B cell (primary cell): ENCODE measurements around the gene EML6. TPM values are rescaled to one million over a fixed set of nuclear protein-coding genes. Genes with fewer than 3 reads are reported as not detected.

Source experiments
- ATAC-seq: fragments of 200-7000 bp; cut with Tn5 transposase; one replicate; pipeline ENCODE4 v1.10.0; 2021; ENCODE audit warnings: low read depth, mild to moderate bottlenecking, moderate number of reproducible peaks, moderate library complexity
- CTCF ChIA-PET: fragments of 350-600 bp; sonication (Branson Sonifier 250); formaldehyde crosslinking; loops from one replicate; lab custom pipeline; 2021; ENCODE audit warnings: antibody characterized with exemption, inconsistent platforms; lab: Charles Lee
- POLR2A ChIA-PET: fragments of 350-600 bp; sonication (Branson Sonifier 250); formaldehyde crosslinking; loops from one replicate; lab custom pipeline; 2021; ENCODE audit warnings: antibody characterized with exemption; lab: Charles Lee
- DNase-seq: peaks from one replicate; pipeline ENCODE4 v3.0.0; 2013
- H2AFZ ChIP-seq: 2 replicates; pipeline ENCODE4 v1.6.1; 2012; ENCODE audit warnings: mild to moderate bottlenecking, low read depth, low read length; ENCODE audit not compliant: insufficient read depth, poor library complexity, severe bottlenecking
- H3K27ac ChIP-seq, 2 donors: 1 replicate in 1 of 2; 2 replicates in 1 of 2; pipeline ENCODE4 v1.5.1; 2012 to 2013; ENCODE audit warnings: low read length in 2 of 2, mild to moderate bottlenecking in 2 of 2, moderate library complexity in 1 of 2
- H3K27me3 ChIP-seq, 4 experiments: fragments of 200-600 bp in 1 of 4; sonication (generic) in 1 of 4; replicated peaks in 1 of 4; 1 replicate in 2 of 4; 2 replicates in 2 of 4; pipeline versions ENCODE4 v1.6.1 to v1.7.0; 2013 to 2016; ENCODE audit warnings: low read length in 3 of 4, mild to moderate bottlenecking in 2 of 4, mixed read lengths in 1 of 4, moderate library complexity in 1 of 4; ENCODE audit not compliant: insufficient read depth in 4 of 4, control insufficient read depth in 3 of 4; ENCODE audit errors: control extremely low read depth in 1 of 4
- H3K36me3 ChIP-seq, 2 experiments: replicated peaks in 1 of 2; 1 replicate in 1 of 2; 2 replicates in 1 of 2; pipeline versions ENCODE4 v1.6.1 to v1.7.1; 2013; ENCODE audit warnings: low read length in 1 of 2; ENCODE audit not compliant: insufficient read depth in 2 of 2, control insufficient read depth in 1 of 2; ENCODE audit errors: control extremely low read depth in 1 of 2, extremely low read depth in 1 of 2
- H3K4me1 ChIP-seq, 2 donors: fragments of 200-600 bp in 1 of 2; sonication (generic) in 1 of 2; 1 replicate in 1 of 2; 2 replicates in 1 of 2; pipeline versions ENCODE4 v1.5.1 to v1.6.1; 2013 to 2017; ENCODE audit warnings: low read length in 2 of 2; ENCODE audit not compliant: control insufficient read depth in 2 of 2, insufficient read depth in 2 of 2
- H3K4me2 ChIP-seq: replicated peaks from 2 replicates; pipeline ENCODE3; 2012; ENCODE audit warnings: mild to moderate bottlenecking, low read depth, low read length; ENCODE audit not compliant: poor library complexity, severe bottlenecking
- H3K4me3 ChIP-seq, 5 experiments: fragments of 200-600 bp in 1 of 5; sonication (generic) in 1 of 5; 1 replicate in 3 of 5; 2 replicates in 2 of 5; pipeline versions ENCODE4 v1.5.1 to v1.7.0; 2011 to 2016; ENCODE audit warnings: low read length in 4 of 5, mild to moderate bottlenecking in 4 of 5, low read depth in 2 of 5, control low read depth in 1 of 5, moderate library complexity in 1 of 5; ENCODE audit not compliant: insufficient read depth in 1 of 5; ENCODE audit errors: control extremely low read depth in 1 of 5, extremely low read depth in 1 of 5
- H3K79me2 ChIP-seq: fragments of 200-600 bp; sonication (generic); one replicate; pipeline ENCODE4 v1.6.0; 2016; ENCODE audit warnings: low read length; ENCODE audit not compliant: control insufficient read depth, insufficient read depth
- H3K9ac ChIP-seq: fragments of 200-600 bp; sonication (generic); 2 replicates; pipeline ENCODE4 v1.6.1; 2017; ENCODE audit warnings: mild to moderate bottlenecking, low read length, moderate library complexity
- H3K9me3 ChIP-seq, 3 donors: one replicate each; pipeline versions ENCODE4 v1.6.1 to v1.7.1; 2013; ENCODE audit warnings: low read length in 2 of 3; ENCODE audit not compliant: control insufficient read depth in 2 of 3, insufficient read depth in 1 of 3; ENCODE audit errors: control extremely low read depth in 1 of 3
- H4K20me1 ChIP-seq: 2 replicates; pipeline ENCODE4 v1.6.0; 2012; ENCODE audit warnings: mild to moderate bottlenecking, low read length; ENCODE audit not compliant: insufficient read depth, control insufficient read depth, poor library complexity, severe bottlenecking
- H3K27ac Mint-ChIP-seq: one replicate; pipeline ENCODE4 v1.8.0; 2021; ENCODE audit warnings: mixed read lengths
- H3K27me3 Mint-ChIP-seq: one replicate; pipeline ENCODE4 v1.8.0; 2021; ENCODE audit warnings: mixed read lengths
- H3K4me1 Mint-ChIP-seq: one replicate; pipeline ENCODE4 v1.8.0; 2021; ENCODE audit warnings: mixed read lengths
- H3K4me3 Mint-ChIP-seq: one replicate; pipeline ENCODE4 v1.8.0; 2021; ENCODE audit warnings: mixed read lengths
- H3K9me3 Mint-ChIP-seq: one replicate; pipeline ENCODE4 v1.8.0; 2022; ENCODE audit warnings: mixed read lengths; ENCODE audit not compliant: insufficient read depth
- EZH2 ChIP-seq: IDR thresholded peaks from 2 replicates; pipeline ENCODE4 v1.6.1; 2012; ENCODE audit warnings: borderline replicate concordance, low read depth, mild to moderate bottlenecking, moderate library complexity, low read length; ENCODE audit not compliant: insufficient read depth, poor library complexity, severe bottlenecking
- WGBS: methylation state at CpG from one replicate; pipeline ENCODE4 v1.1.5; 2013; ENCODE audit warnings: missing lambda C conversion rate; ENCODE audit not compliant: insufficient coverage; 5-methylcytosine and 5-hydroxymethylcytosine counted together
- intact Hi-C: fragments of 100-400 bp; cut with micrococcal nuclease; formaldehyde crosslinking; loops from one replicate; pipeline ENCODE4 v1.10.0; 2022
- polyA plus RNA-seq: library from polyadenylated mRNA; depleted of rRNA; stranded (reverse); fragments of >200 nt; gene quantifications from 2 replicates; pipeline ENCODE4 v1.2.3, GENCODE V29; 2012
- total RNA-seq, 2 donors: library from RNA; stranded (reverse); fragments of 120-200 nt in 1 of 2; gene quantifications; 1 replicate in 1 of 2; 2 replicates in 1 of 2; pipeline versions ENCODE4 v1.2.3 to v1.2.4, GENCODE V29; 2013 to 2022
- TF ChIP-seq, protein P1 (sequence below): fragments of 200-600 bp; IDR thresholded peaks from one replicate; pipeline ENCODE4 v1.8.0; 2022; ENCODE audit warnings: antibody characterized with exemption, mild to moderate bottlenecking

The EML6 gene
- total and polyA plus RNA-seq, 2 donors (not counting 1 experiment from before 2014, with no cell fraction given) = 42.5 to 53.7 TPM

DNA sequence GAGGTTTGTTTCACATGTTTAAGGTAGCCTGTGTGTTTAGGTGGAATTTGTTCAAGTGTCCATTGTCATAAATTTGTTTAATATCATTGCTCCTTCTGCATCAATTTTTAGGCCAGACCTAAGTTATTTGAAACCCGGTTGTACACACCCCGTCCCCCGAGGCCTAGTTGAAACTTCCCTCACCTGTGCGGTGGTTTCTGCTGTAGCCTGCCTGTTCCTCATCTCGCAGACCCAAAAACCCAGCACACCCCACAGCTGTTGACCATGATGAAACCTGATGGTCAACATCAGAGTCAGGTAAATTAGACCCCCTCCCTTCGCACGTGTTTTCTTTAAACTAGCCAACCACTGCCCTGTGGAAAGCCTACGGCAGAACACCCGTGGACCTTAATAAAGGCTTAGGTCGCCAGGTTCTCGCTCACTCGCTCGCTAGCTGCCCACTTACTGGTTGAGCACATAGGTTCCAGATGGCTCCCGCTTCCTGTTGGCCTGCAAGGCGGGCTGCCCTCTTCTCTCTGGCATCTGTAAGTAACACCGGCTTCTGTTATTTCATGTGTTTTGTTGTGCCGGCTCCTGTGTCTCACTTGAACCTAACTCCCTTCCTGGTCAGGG lies 64.4 kb downstream of the EML6 start:
- H2AFZ ChIP-seq = peak overlapping the region; percentile 53
- no peaks in the 10 kb centered on the region for H3K36me3 ChIP-seq
- H3K9ac ChIP-seq = peak overlapping the region; percentile 7
- no peaks in the 10 kb centered on the region for H4K20me1 ChIP-seq
- H3K4me1 ChIP-seq = peaks cover 17 to 31% of the 10 kb centered on the region in 2 donors
- WGBS = 57% methylated on average over 15 of the region's 17 CpGs
- CTCF ChIA-PET = interaction anchor here (1.6 kb wide), 1 partner anchor 51 kb away, joined by 3 read pairs; no protein-coding TSS in a partner anchor
- H3K4me3 Mint-ChIP-seq = peak overlapping the region; percentile 68
- no peaks in the 10 kb centered on the region for H3K27me3 Mint-ChIP-seq
- H3K9me3 Mint-ChIP-seq = no peaks in the 10 kb centered on the region
- H3K27ac ChIP-seq = peak overlapping the region; percentile 53 to 57
- H3K27me3 ChIP-seq = no peaks in the 10 kb centered on the region
- DNase-seq (peak; percentile 57), ATAC-seq (peak; percentile 81)
- H3K4me2 ChIP-seq = peak overlapping the region; percentile 39
- peak overlapping the region in 3 of 5 experiments; percentile 5 to 38 (median 7) for H3K4me3 ChIP-seq
- H3K4me1 Mint-ChIP-seq = peaks cover 51% of the 10 kb centered on the region
- peak overlapping the region; percentile 90 for H3K27ac Mint-ChIP-seq
- TF ChIP-seq EZH2 = no peak
- TF ChIP-seq, protein P1, sequence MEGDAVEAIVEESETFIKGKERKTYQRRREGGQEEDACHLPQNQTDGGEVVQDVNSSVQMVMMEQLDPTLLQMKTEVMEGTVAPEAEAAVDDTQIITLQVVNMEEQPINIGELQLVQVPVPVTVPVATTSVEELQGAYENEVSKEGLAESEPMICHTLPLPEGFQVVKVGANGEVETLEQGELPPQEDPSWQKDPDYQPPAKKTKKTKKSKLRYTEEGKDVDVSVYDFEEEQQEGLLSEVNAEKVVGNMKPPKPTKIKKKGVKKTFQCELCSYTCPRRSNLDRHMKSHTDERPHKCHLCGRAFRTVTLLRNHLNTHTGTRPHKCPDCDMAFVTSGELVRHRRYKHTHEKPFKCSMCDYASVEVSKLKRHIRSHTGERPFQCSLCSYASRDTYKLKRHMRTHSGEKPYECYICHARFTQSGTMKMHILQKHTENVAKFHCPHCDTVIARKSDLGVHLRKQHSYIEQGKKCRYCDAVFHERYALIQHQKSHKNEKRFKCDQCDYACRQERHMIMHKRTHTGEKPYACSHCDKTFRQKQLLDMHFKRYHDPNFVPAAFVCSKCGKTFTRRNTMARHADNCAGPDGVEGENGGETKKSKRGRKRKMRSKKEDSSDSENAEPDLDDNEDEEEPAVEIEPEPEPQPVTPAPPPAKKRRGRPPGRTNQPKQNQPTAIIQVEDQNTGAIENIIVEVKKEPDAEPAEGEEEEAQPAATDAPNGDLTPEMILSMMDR = no peak
- intact Hi-C loops = no loop called here
- H3K79me2 ChIP-seq = no peaks in the 10 kb centered on the region
- peaks cover 0 to 9% (median 0%) of the 10 kb centered on the region in 3 donors for H3K9me3 ChIP-seq
- POLR2A ChIA-PET = no interaction called here

DNA sequence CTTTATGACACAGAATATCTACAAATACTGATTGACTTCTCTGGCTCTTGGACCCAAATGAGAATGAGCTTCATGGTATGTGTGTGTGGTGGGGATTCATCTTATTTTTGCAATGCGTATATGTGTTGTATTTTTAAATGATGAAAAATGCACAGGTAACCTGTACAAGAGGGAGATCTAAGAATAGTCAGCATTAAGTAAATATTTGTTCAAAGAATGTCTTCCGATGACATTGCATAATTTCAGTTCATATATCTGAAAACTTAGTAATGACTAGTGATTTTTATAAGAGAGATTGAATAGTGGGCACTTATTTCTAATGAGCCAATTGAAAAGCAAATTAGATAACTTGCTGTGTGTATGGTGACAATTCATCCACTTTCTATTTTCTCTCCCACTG lies 66.4 kb downstream of the EML6 start:
- Mint-ChIP-seq H3K9me3 (no peaks in the 10 kb centered on the region), H3K4me1 (peaks cover 38% of the 10 kb centered on the region), H3K27ac (no peak overlapping the region), H3K27me3 (no peaks in the 10 kb centered on the region), H3K4me3 (peak overlapping the region; percentile 52)
- 100% methylated on average over 1 of the region's 2 CpGs for WGBS
- peaks cover 0 to 9% (median 0%) of the 10 kb centered on the region in 3 donors for H3K9me3 ChIP-seq
- no peaks in the 10 kb centered on the region for H3K79me2 ChIP-seq
- DNase-seq (no peak), ATAC-seq (no peak)
- H2AFZ ChIP-seq = no peak overlapping the region
- ChIA-PET CTCF (interaction anchor here (0.7 kb wide), 1 partner anchor 32 kb away, joined by 3 read pairs; no protein-coding TSS in a partner anchor), POLR2A (no interaction called here)
- H4K20me1 ChIP-seq = no peaks in the 10 kb centered on the region
- no peaks in the 10 kb centered on the region for H3K36me3 ChIP-seq
- no peaks in the 10 kb centered on the region for H3K27me3 ChIP-seq
- no peak overlapping the region for H3K27ac ChIP-seq
- intact Hi-C loops = loop anchor here (1.0 kb wide), 1 partner anchor 43 kb away; no protein-coding TSS in a partner anchor
- TF ChIP-seq, protein P1 = no peak
- TF ChIP-seq EZH2 = no peak
- no peak overlapping the region for H3K4me2 ChIP-seq
- no peak overlapping the region for H3K9ac ChIP-seq
- H3K4me1 ChIP-seq = peaks cover 14 to 29% of the 10 kb centered on the region in 2 donors
- H3K4me3 ChIP-seq = no peak overlapping the region
